ENCODE measurements around the gene RAB40C.

DNA sequence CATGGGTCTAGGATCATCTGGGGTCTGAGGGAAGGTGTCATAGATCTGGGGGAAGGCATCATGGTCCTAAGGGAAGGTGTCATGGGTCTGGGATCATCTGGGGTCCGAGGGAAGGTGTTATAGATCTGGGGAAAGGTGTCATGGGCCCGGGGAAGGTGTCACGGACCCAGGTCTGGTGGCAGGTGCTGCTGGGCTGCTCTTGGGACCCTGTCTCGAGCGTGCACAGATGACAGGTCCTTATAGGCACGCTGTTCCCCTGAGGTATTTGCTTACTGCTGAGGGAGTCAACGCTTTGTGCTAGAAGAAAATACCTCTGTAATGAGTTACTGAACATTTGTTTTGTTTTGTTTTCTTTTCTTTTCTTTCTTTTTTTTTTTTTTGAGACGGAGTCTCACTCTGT is 1.4 kb downstream of the RAB40C start:
- TF ChIP-seq POLR2A (IDR thresholded peaks at IDR 0.05) (no peak), POLR2AphosphoS5 (IDR thresholded peaks at IDR 0.05) (no peak), EP300 (IDR thresholded peaks at IDR 0.05) (no peak)
- TF ChIP-seq, protein P1, sequence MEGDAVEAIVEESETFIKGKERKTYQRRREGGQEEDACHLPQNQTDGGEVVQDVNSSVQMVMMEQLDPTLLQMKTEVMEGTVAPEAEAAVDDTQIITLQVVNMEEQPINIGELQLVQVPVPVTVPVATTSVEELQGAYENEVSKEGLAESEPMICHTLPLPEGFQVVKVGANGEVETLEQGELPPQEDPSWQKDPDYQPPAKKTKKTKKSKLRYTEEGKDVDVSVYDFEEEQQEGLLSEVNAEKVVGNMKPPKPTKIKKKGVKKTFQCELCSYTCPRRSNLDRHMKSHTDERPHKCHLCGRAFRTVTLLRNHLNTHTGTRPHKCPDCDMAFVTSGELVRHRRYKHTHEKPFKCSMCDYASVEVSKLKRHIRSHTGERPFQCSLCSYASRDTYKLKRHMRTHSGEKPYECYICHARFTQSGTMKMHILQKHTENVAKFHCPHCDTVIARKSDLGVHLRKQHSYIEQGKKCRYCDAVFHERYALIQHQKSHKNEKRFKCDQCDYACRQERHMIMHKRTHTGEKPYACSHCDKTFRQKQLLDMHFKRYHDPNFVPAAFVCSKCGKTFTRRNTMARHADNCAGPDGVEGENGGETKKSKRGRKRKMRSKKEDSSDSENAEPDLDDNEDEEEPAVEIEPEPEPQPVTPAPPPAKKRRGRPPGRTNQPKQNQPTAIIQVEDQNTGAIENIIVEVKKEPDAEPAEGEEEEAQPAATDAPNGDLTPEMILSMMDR (IDR thresholded peaks at IDR 0.05), result no peak
